Glutamatergic neuron (in vitro differentiated cells): ENCODE results near the gene PTPRG. TPM values are rescaled to one million over a fixed set of nuclear protein-coding genes. Genes with fewer than 3 reads are reported as not detected.

Source experiments
- DNase-seq: peaks from one replicate; pipeline ENCODE4 v3.0.0; 2022
- H3K27ac Mint-ChIP-seq: one replicate; pipeline ENCODE4 v1.8.0; 2020; ENCODE audit warnings: mild to moderate bottlenecking, mixed read lengths, inconsistent platforms; ENCODE audit not compliant: unreplicated experiment
- H3K27me3 Mint-ChIP-seq: one replicate; pipeline ENCODE4 v1.8.0; 2020; ENCODE audit warnings: mild to moderate bottlenecking, moderate library complexity, mixed read lengths, inconsistent platforms; ENCODE audit not compliant: unreplicated experiment
- H3K36me3 Mint-ChIP-seq: one replicate; pipeline ENCODE4 v1.8.0; 2020; ENCODE audit warnings: mild to moderate bottlenecking, mixed read lengths, inconsistent platforms; ENCODE audit not compliant: unreplicated experiment
- H3K4me1 Mint-ChIP-seq: one replicate; pipeline ENCODE4 v1.8.0; 2020; ENCODE audit warnings: mild to moderate bottlenecking, low read depth, mixed read lengths, inconsistent platforms; ENCODE audit not compliant: unreplicated experiment
- H3K4me3 Mint-ChIP-seq: one replicate; pipeline ENCODE4 v1.8.0; 2020; ENCODE audit warnings: mild to moderate bottlenecking, mixed read lengths, inconsistent platforms; ENCODE audit not compliant: unreplicated experiment
- H3K9me3 Mint-ChIP-seq: one replicate; pipeline ENCODE4 v1.8.0; 2020; ENCODE audit warnings: mild to moderate bottlenecking, moderate library complexity, mixed read lengths, inconsistent platforms; ENCODE audit not compliant: unreplicated experiment
- CTCF ChIP-seq: fragments of 200-600 bp; sonication (generic); IDR thresholded peaks from one replicate; pipeline ENCODE4 v1.5.0; 2021; ENCODE audit not compliant: partially characterized antibody, unreplicated experiment
- total RNA-seq: library from RNA; stranded (reverse); fragmentation: NEBNext Ultra II Directional; extraction: Animal tissue kit (Norgen Biotek cat#: 25700); gene quantifications from one replicate; pipeline ENCODE4 v1.2.1, GENCODE V29; 2021; ENCODE audit not compliant: unreplicated experiment

PTPRG gene
- total RNA-seq, 1 donor from 2014 or later, result 52.1 TPM

- Mint-ChIP-seq H3K9me3 (no peaks in the 10 kb centered on the region), H3K4me1 (peaks cover 12% of the 10 kb centered on the region), H3K36me3 (no peaks in the 10 kb centered on the region), H3K4me3 (no peak overlapping the region), H3K27me3 (peaks cover 3% of the 10 kb centered on the region), H3K27ac (no peak overlapping the region)
- no peak for TF ChIP-seq CTCF
- DNase-seq, result no peak
These were observed 28.5 kb upstream of the PTPRG start for GRCh38 chr3:61532739-61533500.

- Mint-ChIP-seq H3K27me3 (peaks cover 3% of the 10 kb centered on the region), H3K4me3 (no peak overlapping the region), H3K36me3 (no peaks in the 10 kb centered on the region), H3K27ac (no peak overlapping the region), H3K4me1 (peaks cover 12% of the 10 kb centered on the region), H3K9me3 (no peaks in the 10 kb centered on the region)
- DNase-seq, result no peak
- TF ChIP-seq CTCF, result no peak
These were observed 25.5 kb upstream of the PTPRG start for GRCh38 chr3:61535826-61536225.

- Mint-ChIP-seq H3K4me3 (no peak overlapping the region), H3K27ac (no peak overlapping the region), H3K36me3 (no peaks in the 10 kb centered on the region), H3K27me3 (peaks cover 3% of the 10 kb centered on the region), H3K4me1 (peaks cover 12% of the 10 kb centered on the region), H3K9me3 (no peaks in the 10 kb centered on the region)
- TF ChIP-seq CTCF, result no peak
- no peak for DNase-seq
These were observed 24.0 kb upstream of the PTPRG start for GRCh38 chr3:61537366-61537765.

GRCh38 chr3:61538486-61538885 is 22.9 kb upstream of the PTPRG start:
- Mint-ChIP-seq H3K4me1 (peaks cover 12% of the 10 kb centered on the region), H3K36me3 (no peaks in the 10 kb centered on the region), H3K4me3 (no peak overlapping the region), H3K27ac (no peak overlapping the region), H3K9me3 (no peaks in the 10 kb centered on the region), H3K27me3 (peaks cover 3% of the 10 kb centered on the region)
- no peak for DNase-seq
- TF ChIP-seq CTCF, result no peak

GRCh38 chr3:61541694-61542093 is 19.7 kb upstream of the PTPRG start:
- H3K27ac Mint-ChIP-seq, result no peak overlapping the region
- H3K27me3 Mint-ChIP-seq, result peaks cover 3% of the 10 kb centered on the region
- DNase-seq, result no peak
- H3K9me3 Mint-ChIP-seq, result no peaks in the 10 kb centered on the region
- peaks cover 5% of the 10 kb centered on the region for H3K4me1 Mint-ChIP-seq
- no peak for TF ChIP-seq CTCF
- no peaks in the 10 kb centered on the region for H3K36me3 Mint-ChIP-seq
- no peak overlapping the region for H3K4me3 Mint-ChIP-seq
